HFF-Myc (cell line): ENCODE results near the gene AKIP1.
A peak's percentile ranks its signal among the peaks of the same experiment; 100 is the strongest.

Source experiments
- DNase-seq: peaks from one replicate; pipeline ENCODE4 v3.0.0-alpha.2; 2011; ENCODE audit warnings: low read depth; ENCODE audit errors: extremely low read depth
- H3K4me3 ChIP-seq: replicated peaks from 2 replicates; pipeline ENCODE4 v1.5.1; 2011; ENCODE audit warnings: low read depth, mild to moderate bottlenecking, control low read depth, low read length
- CTCF ChIP-seq: IDR thresholded peaks from 2 replicates; pipeline ENCODE4 v1.5.1; 2012; ENCODE audit warnings: mild to moderate bottlenecking, low read depth, low read length, control low read depth; ENCODE audit errors: missing control alignments

AKIP1 gene

DNA sequence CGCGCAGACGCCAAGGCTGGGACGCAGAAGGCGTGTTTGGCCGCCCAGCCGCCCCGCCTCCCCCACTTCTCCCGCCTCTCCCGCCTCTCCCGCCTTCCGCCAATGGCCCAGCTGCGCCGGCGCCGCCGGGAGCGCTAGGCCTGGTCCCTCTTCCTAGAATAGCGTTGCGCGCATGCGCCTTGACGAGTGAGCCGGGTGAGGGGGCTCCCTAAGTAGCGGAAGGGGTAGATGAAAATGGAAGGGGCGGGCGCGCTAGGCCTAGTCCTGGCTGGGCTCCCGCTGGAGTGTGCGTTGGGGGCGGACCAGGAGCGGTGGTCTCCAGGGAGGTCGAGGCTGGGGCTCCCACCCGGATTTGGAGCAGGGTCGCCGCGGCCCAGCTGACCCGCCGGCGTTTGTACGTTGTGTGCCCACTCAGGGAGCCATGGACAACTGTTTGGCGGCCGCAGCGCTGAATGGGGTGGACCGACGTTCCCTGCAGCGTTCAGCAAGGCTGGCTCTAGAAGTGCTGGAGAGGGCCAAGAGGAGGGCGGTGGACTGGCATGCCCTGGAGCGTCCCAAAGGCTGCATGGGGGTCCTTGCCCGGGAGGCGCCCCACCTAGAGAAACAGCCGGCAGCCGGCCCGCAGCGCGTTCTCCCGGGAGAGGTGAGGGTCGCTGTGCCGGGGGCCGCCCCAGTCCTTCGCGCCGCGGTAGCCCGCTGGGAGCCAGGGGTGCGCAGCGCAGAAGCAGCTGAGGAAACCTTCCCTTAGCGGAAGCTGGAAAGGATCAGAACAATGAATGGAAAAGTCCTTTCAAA, at the start of gene AKIP1:
AKIP1 (plus strand) TSS at position 161 of the 795 bp plus-strand sequence; CDS start at position 422, 261 bp downstream.
- peak within 1 kb of the TSS; percentile 89 for H3K4me3 ChIP-seq
- DNase-seq = peak; percentile 81
- no peak for TF ChIP-seq CTCF

- TF ChIP-seq CTCF = no peak
- no peak overlapping the region for H3K4me3 ChIP-seq
- no peak for DNase-seq
Observed at GRCh38 chr11:8863838-8864237, 47.2 kb upstream of the AKIP1 start.

- no peak overlapping the region for H3K4me3 ChIP-seq
- DNase-seq = no peak
- TF ChIP-seq CTCF = no peak
Observed at GRCh38 chr11:8865304-8865703, 45.7 kb upstream of the AKIP1 start.

GRCh38 chr11:8867035-8867434, 44.0 kb upstream of the AKIP1 start:
- peak overlapping the region; percentile 14 for H3K4me3 ChIP-seq
- no peak for TF ChIP-seq CTCF
- no peak for DNase-seq

DNA sequence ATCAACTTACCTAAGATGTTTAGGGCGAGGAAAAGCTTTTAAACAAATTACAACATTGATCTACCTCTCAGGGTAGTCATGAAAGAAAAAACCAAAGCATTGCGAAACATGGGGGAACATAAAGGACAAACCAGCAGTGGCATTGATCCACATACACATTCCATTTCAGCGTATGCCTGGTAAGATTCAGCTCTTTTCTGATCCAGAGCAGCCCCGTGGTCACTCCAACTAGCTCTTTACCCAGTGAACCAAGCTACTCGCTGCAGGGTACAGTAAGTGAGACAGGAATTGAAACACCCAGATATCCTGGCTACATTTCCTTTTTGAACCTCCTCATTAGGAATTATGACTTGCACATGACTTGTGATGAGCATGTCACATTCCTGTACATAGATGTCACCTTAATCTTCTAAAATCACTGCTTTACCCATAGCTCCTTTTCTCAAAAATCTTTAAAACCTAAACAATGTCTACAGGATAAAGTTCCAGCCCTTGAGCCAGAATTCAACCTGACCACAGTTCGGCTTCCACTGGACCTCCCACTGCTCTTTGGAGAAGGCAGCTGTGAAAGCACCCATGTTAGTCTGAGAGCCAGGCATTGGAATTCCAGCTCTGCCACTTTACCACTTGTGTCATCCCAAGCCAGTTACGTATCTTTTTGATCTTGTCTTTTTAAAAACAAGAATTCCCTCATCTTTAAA, 42.9 kb upstream of the AKIP1 start:
- DNase-seq = no peak
- TF ChIP-seq CTCF = no peak
- H3K4me3 ChIP-seq = peak overlapping the region; percentile 71

- peak overlapping the region; percentile 71 for H3K4me3 ChIP-seq
- no peak for TF ChIP-seq CTCF
- DNase-seq = no peak
Observed at GRCh38 chr11:8870411-8871170, 40.4 kb upstream of the AKIP1 start.
